Measurements from ENCODE around the gene TESPA1. TPM values are rescaled to one million over a fixed set of nuclear protein-coding genes. Genes with fewer than 3 reads are reported as not detected.

The TESPA1 gene
- total RNA-seq, 1 experiment from 2014 or later = not detected

GRCh38 chr12:54991161-54991990 is 6.8 kb upstream of the TESPA1 start:
- ChIA-PET CTCF (interaction anchor here (2.6 kb wide), 1 partner anchor 81 kb away, joined by 25 read pairs; no protein-coding TSS in a partner anchor), POLR2A (no interaction called here)

DNA sequence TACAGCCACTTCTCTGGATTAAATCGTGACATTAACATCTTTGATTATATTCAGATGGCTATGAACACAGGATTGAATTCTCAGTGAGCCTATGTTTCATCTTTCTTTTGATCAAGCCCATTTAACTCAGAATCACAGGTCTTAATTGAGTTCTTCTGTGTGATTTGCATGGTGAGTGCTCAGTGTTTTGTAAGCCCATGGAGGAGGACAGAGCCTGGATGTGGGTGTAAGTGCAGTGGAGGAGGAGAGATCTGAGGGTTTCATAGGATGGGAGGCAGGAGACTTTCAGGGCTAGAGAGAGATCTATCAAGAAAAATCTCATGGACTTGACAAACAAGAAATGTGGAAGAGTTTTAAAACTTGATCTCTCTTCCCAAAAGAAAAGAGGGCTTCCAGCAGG is 5.3 kb upstream of the TESPA1 start:
- Mint-ChIP-seq H3K36me3 (ENCODE audit: insufficient read depth, unreplicated experiment) (no peaks in the 10 kb centered on the region), H3K27ac (ENCODE audit: unreplicated experiment) (no peak overlapping the region), H3K4me1 (ENCODE audit: low read depth, unreplicated experiment) (no peaks in the 10 kb centered on the region), H3K9me3 (ENCODE audit: unreplicated experiment) (no peaks in the 10 kb centered on the region), H3K4me3 (ENCODE audit: unreplicated experiment) (no peak overlapping the region), H3K27me3 (ENCODE audit: insufficient read depth, unreplicated experiment) (peaks cover 9% of the 10 kb centered on the region)
- no peaks in the 10 kb centered on the region for H3K36me3 ChIP-seq (ENCODE audit: control insufficient read depth, insufficient read depth, low read length)
- ChIA-PET CTCF (interaction anchor here (1.1 kb wide), 1 partner anchor 82 kb away, joined by 3 read pairs; no protein-coding TSS in a partner anchor), POLR2A (no interaction called here)
- no peak overlapping the region for H3K4me3 ChIP-seq (ENCODE audit: low read depth, low read length)
- H3K27me3 ChIP-seq (replicated peaks; ENCODE audit: control insufficient read depth, insufficient read depth, low read length) = no peaks in the 10 kb centered on the region; the same call in 1 of the 2 replicates
- intact Hi-C loops (cut with micrococcal nuclease; ENCODE audit: unreplicated experiment) = no loop called here
- no peak for TF ChIP-seq CTCF (IDR thresholded peaks at IDR 0.05; ENCODE audit: insufficient read depth in 1 of 2, low read depth in 1 of 2, low read length in 1 of 2, severe bottlenecking in 1 of 2, unreplicated experiment in 1 of 2)
- no TSS peak for BruUV-seq (replicated peaks)
- H3K9me3 ChIP-seq = no peaks in the 10 kb centered on the region
- no peaks in the 10 kb centered on the region for H3K4me1 ChIP-seq
- no peak for DNase-seq

More at GRCh38 chr12:54991161-54991990, 6.8 kb upstream of the TESPA1 start:
- H3K27ac Mint-ChIP-seq (ENCODE audit: unreplicated experiment) = no peak overlapping the region
- Histone ChIP-seq H3K36me3 (ENCODE audit: control insufficient read depth, insufficient read depth, low read length) (no peaks in the 10 kb centered on the region), H3K27me3 (replicated peaks; ENCODE audit: control insufficient read depth, insufficient read depth, low read length) (no peaks in the 10 kb centered on the region; the same call in 1 of the 2 replicates), H3K9me3 (no peaks in the 10 kb centered on the region), H3K4me3 (ENCODE audit: low read depth, low read length) (no peak overlapping the region), H3K4me1 (no peaks in the 10 kb centered on the region)
- BruUV-seq (replicated peaks) = no TSS peak
- H3K9me3 Mint-ChIP-seq (ENCODE audit: unreplicated experiment) = no peaks in the 10 kb centered on the region
- peaks cover 17% of the 10 kb centered on the region for H3K27me3 Mint-ChIP-seq (ENCODE audit: insufficient read depth, unreplicated experiment)
- DNase-seq = no peak
- no peaks in the 10 kb centered on the region for H3K36me3 Mint-ChIP-seq (ENCODE audit: insufficient read depth, unreplicated experiment)
- intact Hi-C loops (cut with micrococcal nuclease; ENCODE audit: unreplicated experiment) = no loop called here
- TF ChIP-seq CTCF (IDR thresholded peaks at IDR 0.05; ENCODE audit: insufficient read depth in 1 of 2, low read depth in 1 of 2, low read length in 1 of 2, severe bottlenecking in 1 of 2, unreplicated experiment in 1 of 2) = no peak
- H3K4me1 Mint-ChIP-seq (ENCODE audit: low read depth, unreplicated experiment) = no peaks in the 10 kb centered on the region
- no peak overlapping the region for H3K4me3 Mint-ChIP-seq (ENCODE audit: unreplicated experiment)

DNA sequence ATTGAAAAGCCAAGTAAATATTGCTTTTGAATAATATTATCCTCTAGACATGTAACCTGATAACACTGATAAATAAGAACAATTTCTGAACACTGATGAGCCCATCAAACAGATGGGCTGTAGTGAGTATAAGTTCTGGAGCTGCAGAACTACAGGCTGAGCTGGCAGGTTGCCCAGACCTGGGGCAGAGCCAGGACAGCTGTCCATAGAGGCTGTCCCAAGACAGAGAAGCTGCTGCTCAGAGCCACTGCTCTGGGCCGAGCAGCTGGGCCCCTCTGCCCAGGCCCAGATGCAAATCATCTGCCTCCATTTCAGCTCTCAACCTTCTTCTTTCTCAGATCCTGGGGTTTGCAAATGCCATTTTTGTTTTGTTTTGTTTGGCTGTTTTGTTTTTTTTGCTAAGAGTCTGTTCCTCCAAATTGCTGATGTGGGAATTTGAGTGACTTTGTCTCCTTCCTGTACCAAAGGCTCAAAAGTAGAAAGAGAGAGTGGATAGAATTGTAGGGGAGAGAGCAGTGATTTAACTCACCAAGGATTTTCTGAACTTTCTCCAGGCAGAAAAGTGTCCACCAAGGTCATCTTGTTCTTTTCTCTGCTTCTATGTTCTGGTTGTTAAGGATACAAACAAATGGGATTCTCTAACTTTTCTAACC is 4.0 kb upstream of the TESPA1 start:
- POLR2A ChIA-PET = no interaction called here
- H3K4me1 Mint-ChIP-seq (ENCODE audit: low read depth, unreplicated experiment) = no peaks in the 10 kb centered on the region
- no peak for DNase-seq
- Histone ChIP-seq H3K27me3 (replicated peaks; ENCODE audit: control insufficient read depth, insufficient read depth, low read length) (no peaks in the 10 kb centered on the region; the same call in 1 of the 2 replicates), H3K4me1 (no peaks in the 10 kb centered on the region), H3K9me3 (no peaks in the 10 kb centered on the region), H3K4me3 (ENCODE audit: low read depth, low read length) (no peak overlapping the region), H3K36me3 (ENCODE audit: control insufficient read depth, insufficient read depth, low read length) (no peaks in the 10 kb centered on the region)
- H3K27ac Mint-ChIP-seq (ENCODE audit: unreplicated experiment) = no peak overlapping the region
- intact Hi-C loops (cut with micrococcal nuclease; ENCODE audit: unreplicated experiment) = no loop called here
- H3K9me3 Mint-ChIP-seq (ENCODE audit: unreplicated experiment) = no peaks in the 10 kb centered on the region
- no peak for TF ChIP-seq CTCF (IDR thresholded peaks at IDR 0.05; ENCODE audit: insufficient read depth in 1 of 2, low read depth in 1 of 2, low read length in 1 of 2, severe bottlenecking in 1 of 2, unreplicated experiment in 1 of 2)
- H3K36me3 Mint-ChIP-seq (ENCODE audit: insufficient read depth, unreplicated experiment) = no peaks in the 10 kb centered on the region
- no TSS peak for BruUV-seq (replicated peaks)
- peaks cover 9% of the 10 kb centered on the region for H3K27me3 Mint-ChIP-seq (ENCODE audit: insufficient read depth, unreplicated experiment)
- no peak overlapping the region for H3K4me3 Mint-ChIP-seq (ENCODE audit: unreplicated experiment)
- CTCF ChIA-PET = interaction anchor here (0.6 kb wide), 1 partner anchor 300 kb away, joined by 3 read pairs; no protein-coding TSS in a partner anchor
